Endothelial cell of hepatic sinusoid (primary cell): ENCODE results near the gene TSPAN33.

Experiments used
- in situ Hi-C: cut with HindIII; loops from 2 replicates; pipeline ENCODE4 v1.10.0; 2017; ENCODE audit warnings: low sequenced_read_pairs

Gene TSPAN33

GRCh38 chr7:129134356-129134987 lies 10.0 kb upstream of the TSPAN33 start:
- in situ Hi-C loops, result no loop called here

GRCh38 chr7:129136887-129137642 lies 7.4 kb upstream of the TSPAN33 start:
- in situ Hi-C loops, result no loop called here

- in situ Hi-C loops, result no loop called here
Measured at GRCh38 chr7:129143724-129144094, 798 bp upstream of the TSPAN33 start.

- in situ Hi-C loops, result no loop called here
Measured at GRCh38 chr7:129144834-129145668, 544 bp downstream of the TSPAN33 start.

- in situ Hi-C loops, result no loop called here
Measured at GRCh38 chr7:129146237-129146979, 1.9 kb downstream of the TSPAN33 start.

- in situ Hi-C loops, result no loop called here
Measured at GRCh38 chr7:129147731-129148130, 3.2 kb downstream of the TSPAN33 start.

- in situ Hi-C loops, result no loop called here
Measured at GRCh38 chr7:129149511-129149910, 5.0 kb downstream of the TSPAN33 start.

- in situ Hi-C loops, result no loop called here
Measured at GRCh38 chr7:129150199-129150996, 5.9 kb downstream of the TSPAN33 start.

GRCh38 chr7:129157651-129158050 lies 13.1 kb downstream of the TSPAN33 start:
- in situ Hi-C loops, result loop anchor here (5.0 kb wide), 1 partner anchor 40 kb away; no protein-coding TSS in a partner anchor

- in situ Hi-C loops, result loop anchor here (5.0 kb wide), 1 partner anchor 38 kb away; no protein-coding TSS in a partner anchor
Measured at GRCh38 chr7:129159539-129159938, 15.0 kb downstream of the TSPAN33 start.

GRCh38 chr7:129160161-129160905 lies 15.8 kb downstream of the TSPAN33 start:
- in situ Hi-C loops, result no loop called here

GRCh38 chr7:129161524-129162225 lies 17.2 kb downstream of the TSPAN33 start:
- in situ Hi-C loops, result no loop called here

GRCh38 chr7:129162732-129163131 lies 18.2 kb downstream of the TSPAN33 start:
- in situ Hi-C loops, result no loop called here

- in situ Hi-C loops, result no loop called here
Measured at GRCh38 chr7:129163875-129164544, 19.5 kb downstream of the TSPAN33 start.

- in situ Hi-C loops, result no loop called here
Measured at GRCh38 chr7:129166745-129167144, 22.2 kb downstream of the TSPAN33 start.

- in situ Hi-C loops, result no loop called here
Measured at GRCh38 chr7:129167817-129168216, 23.3 kb downstream of the TSPAN33 start.

GRCh38 chr7:129168231-129169021 lies 23.9 kb downstream of the TSPAN33 start:
- in situ Hi-C loops, result no loop called here
